ENCODE data around the gene ZEB2. TPM values are rescaled to one million over a fixed set of nuclear protein-coding genes. Genes with fewer than 3 reads are reported as not detected.

Gene ZEB2
- total and polyA plus RNA-seq, 2 donors (not counting 3 experiments of a cell fraction or from before 2014, with no cell fraction given), result 17.9 to 49.6 TPM

GRCh38 chr2:144480285-144480684 is 39.6 kb downstream of the ZEB2 start:
- FAIRE-seq (no peak), DNase-seq (ENCODE audit: low read depth, low spot score) (no peak)
- Histone ChIP-seq H3K27me3 (ENCODE audit: control insufficient read depth in 2 of 2, insufficient read depth in 2 of 2, low read length in 2 of 2) (no peaks in the 10 kb centered on the region), H3K9me3 (replicated peaks; ENCODE audit: control insufficient read depth, insufficient read depth, low read length) (no peaks in the 10 kb centered on the region), H3K4me1 (ENCODE audit: control insufficient read depth, extremely low read depth, insufficient read depth, low read length) (no peaks in the 10 kb centered on the region), H3K9me1 (replicated peaks; ENCODE audit: control insufficient read depth, extremely low read depth, insufficient read depth, low read length) (peaks cover 3% of the 10 kb centered on the region), H3K4me3 (replicated peaks in 1 of 3; ENCODE audit: insufficient read depth in 1 of 3, low read depth in 1 of 3, low read length in 3 of 3) (no peak overlapping the region), H3K79me2 (ENCODE audit: control insufficient read depth, insufficient read depth, low read length) (peaks cover 5% of the 10 kb centered on the region), H3K27ac (ENCODE audit: insufficient read depth, low read depth, low read length) (no peak overlapping the region), H2AFZ (ENCODE audit: low read depth, low read length) (no peak overlapping the region), H3K4me2 (ENCODE audit: insufficient read depth, low read length) (no peak overlapping the region), H3K9ac (replicated peaks; ENCODE audit: extremely low read depth, insufficient read depth, low read length) (no peak overlapping the region), H4K20me1 (replicated peaks; ENCODE audit: control insufficient read depth, extremely low read depth, insufficient read depth, low read length) (no peaks in the 10 kb centered on the region), H3K36me3 (ENCODE audit: control insufficient read depth in 2 of 2, extremely low read depth in 1 of 2, insufficient read depth in 2 of 2, low read length in 2 of 2) (no peaks in the 10 kb centered on the region)
- ChIA-PET CTCF (interaction anchor here (1.1 to 2.3 kb wide), 2 partner anchors 11 to 17 kb away, joined by 3 to 11 read pairs; no protein-coding TSS in a partner anchor), POLR2A (no interaction called here)
- no TSS peak for BruUV-seq (replicated peaks)
- TF ChIP-seq MAX (IDR thresholded peaks at IDR 0.05; ENCODE audit: insufficient read depth, insufficient read length) (no peak), POLR2AphosphoS5 (IDR thresholded peaks at IDR 0.05; ENCODE audit: insufficient read depth, low read depth, low read length) (no peak), CTCF (IDR thresholded peaks at IDR 0.05; ENCODE audit: extremely low read depth in 1 of 2, insufficient read depth in 1 of 2, low read depth in 1 of 2, low read length in 2 of 2) (no peak), FOS (IDR thresholded peaks at IDR 0.05; ENCODE audit: borderline replicate concordance, insufficient read depth, low read length) (no peak), GATA2 (IDR thresholded peaks at IDR 0.05; ENCODE audit: insufficient read depth, insufficient read length, low read depth, low read length) (no peak), EZH2 (IDR thresholded peaks at IDR 0.05; ENCODE audit: borderline replicate concordance, low read depth, low read length, severe bottlenecking) (no peak), JUN (IDR thresholded peaks at IDR 0.05; ENCODE audit: borderline replicate concordance, insufficient read depth, insufficient read length, low read depth) (no peak), MYC (IDR thresholded peaks at IDR 0.05; ENCODE audit: low read depth, low read length) (no peak), POLR2A (IDR thresholded peaks at IDR 0.05; ENCODE audit: low read depth, low read length) (no peak)
- intact Hi-C loops (cut with micrococcal nuclease), result no loop called here
- dilution Hi-C loops (cut with MboI; ENCODE audit: extremely low pct_ligation_motif_present, low sequenced_read_pairs), result no loop called here

All from endothelial cell of umbilical vein (primary cell).